Transverse colon (tissue), 4 donors: ENCODE data around the gene RNF150. TPM values are rescaled to one million over a fixed set of nuclear protein-coding genes. Genes with fewer than 3 reads are reported as not detected.
A peak's percentile ranks its signal among the peaks of the same experiment; 100 is the strongest.

Experiments used
- DNase-seq: peaks from one replicate; pipeline ENCODE4 v3.0.0-alpha.2; 2019
- H3K27ac ChIP-seq, 4 donors: fragments of 200-600 bp; sonication (generic); 2 replicates each; pipeline ENCODE4 v1.5.1; 2016 to 2018; ENCODE audit warnings: inconsistent platforms in 4 of 4
- H3K27me3 ChIP-seq: fragments of 200-600 bp; sonication (generic); 2 replicates; pipeline ENCODE4 v1.5.1; 2017; ENCODE audit warnings: inconsistent platforms
- H3K36me3 ChIP-seq, 4 donors: fragments of 200-600 bp; sonication (generic); 2 replicates each; pipeline ENCODE4 v1.5.1; 2017 to 2019; ENCODE audit warnings: inconsistent platforms in 4 of 4
- H3K4me1 ChIP-seq, 4 donors: fragments of 200-600 bp; sonication (generic); 2 replicates each; pipeline ENCODE4 v1.5.1; 2017 to 2020; ENCODE audit warnings: inconsistent platforms in 4 of 4
- H3K4me3 ChIP-seq, 4 donors: fragments of 200-600 bp; sonication (generic); 1 replicate in 1 of 4; 2 replicates in 3 of 4; pipeline versions ENCODE4 v1.5.1 to v1.6.1; 2017 to 2019; ENCODE audit warnings: inconsistent platforms in 4 of 4
- H3K9me3 ChIP-seq, 2 donors: fragments of 200-600 bp; sonication (generic); 2 replicates each; pipeline ENCODE4 v1.5.1; 2017 to 2019; ENCODE audit warnings: inconsistent platforms in 2 of 2
- EP300 ChIP-seq: sonication (generic); formaldehyde crosslinking; IDR thresholded peaks from one replicate; pipeline ENCODE4 v1.6.1; 2017; ENCODE audit warnings: antibody characterized with exemption, low read depth
- POLR2A ChIP-seq: fragments of 450-650 bp; IDR thresholded peaks from one replicate; pipeline ENCODE4 v1.6.1; 2016; ENCODE audit warnings: antibody characterized with exemption, mild to moderate bottlenecking, moderate library complexity
- POLR2AphosphoS5 ChIP-seq, 3 donors: sonication (generic); formaldehyde crosslinking; IDR thresholded peaks; one replicate each; pipeline ENCODE4 v1.6.1; 2016; ENCODE audit warnings: antibody characterized with exemption in 3 of 3
- WGBS, 2 donors: methylation state at CpG; one replicate each; pipeline ENCODE4 v1.1.5; 2018; ENCODE audit warnings: low coverage in 1 of 2; 5-methylcytosine and 5-hydroxymethylcytosine counted together
- in situ Hi-C, 4 donors: fragments of 200-750 bp; cut with MboI; loops; one replicate each; pipeline versions ENCODE4 v1.15.0 to v1.15.1; 2017; ENCODE audit warnings: low sequenced_read_pairs in 3 of 4, low pct_ligation_motif_present in 1 of 4, low pct_unique_long_range_greater_than_20kb in 1 of 4
- intact Hi-C: fragments of 100-400 bp; cut with DNase I; formaldehyde crosslinking; loops from one replicate; pipeline ENCODE4 v1.15.1; 2023; ENCODE audit warnings: low total_unique reads
- total RNA-seq, 4 donors: library from RNA; depleted of rRNA; stranded (reverse); fragments of >200 nt; gene quantifications; one replicate each; pipeline ENCODE4 v1.1.0, GENCODE V29; 2016
- TF ChIP-seq, protein P1 (sequence below), 5 experiments: fragments of 200-600 bp in 3 of 5; fragments of 450-650 bp in 2 of 5; sonication (generic) in 3 of 5; IDR thresholded peaks; 1 replicate in 2 of 5; 2 replicates in 3 of 5; pipeline ENCODE4 v1.5.1; 2016 to 2017; ENCODE audit warnings: antibody characterized with exemption in 5 of 5, inconsistent platforms in 3 of 5, mild to moderate bottlenecking in 2 of 5, moderate library complexity in 1 of 5

Gene RNF150
- total RNA-seq, 4 donors from 2014 or later = 2.8 to 15.3 (median 7.9) TPM

DNA sequence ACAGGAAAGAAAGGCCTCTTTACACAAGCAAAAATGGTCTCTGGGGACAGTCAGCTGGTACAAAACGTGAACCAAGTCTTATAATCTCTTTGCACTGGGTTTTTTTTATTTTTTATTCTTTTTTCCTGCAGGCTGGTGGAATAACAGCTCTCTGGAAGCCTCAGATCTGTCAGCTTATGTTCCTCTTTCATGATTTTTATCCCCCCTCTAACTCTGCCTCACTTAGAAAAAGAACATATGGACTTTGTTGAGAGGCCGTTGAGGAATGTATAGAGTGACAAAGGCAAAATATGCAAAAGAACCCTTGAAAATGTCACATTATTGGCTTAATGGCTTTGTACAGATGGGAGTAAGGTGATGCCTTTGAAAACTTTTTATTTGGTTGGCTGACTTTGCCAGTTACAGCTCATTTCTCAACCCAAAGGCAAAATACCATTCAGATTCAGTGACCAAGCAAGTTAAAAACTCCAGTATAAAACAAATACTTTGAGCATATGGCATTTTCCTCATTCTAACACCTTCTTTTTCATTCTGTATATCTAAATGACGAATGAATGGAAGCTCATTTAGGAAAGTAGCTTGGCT is 111.1 kb downstream of the RNF150 start:
- Histone ChIP-seq H3K27me3 (no peaks in the 10 kb centered on the region), H3K9me3 (no peaks in the 10 kb centered on the region), H3K4me3 (no peak overlapping the region), H3K4me1 (peaks cover 0 to 19% (median 5%) of the 10 kb centered on the region in 4 donors), H3K36me3 (no peaks in the 10 kb centered on the region), H3K27ac (peak overlapping the region in 3 of 4 donors; percentile 42 to 67 (median 55))
- in situ Hi-C loops = no loop called here
- 57 to 68% methylated on average over 2 to 3 of the region's 3 CpGs for WGBS, 2 donors
- DNase-seq = no peak
- TF ChIP-seq, protein P1, sequence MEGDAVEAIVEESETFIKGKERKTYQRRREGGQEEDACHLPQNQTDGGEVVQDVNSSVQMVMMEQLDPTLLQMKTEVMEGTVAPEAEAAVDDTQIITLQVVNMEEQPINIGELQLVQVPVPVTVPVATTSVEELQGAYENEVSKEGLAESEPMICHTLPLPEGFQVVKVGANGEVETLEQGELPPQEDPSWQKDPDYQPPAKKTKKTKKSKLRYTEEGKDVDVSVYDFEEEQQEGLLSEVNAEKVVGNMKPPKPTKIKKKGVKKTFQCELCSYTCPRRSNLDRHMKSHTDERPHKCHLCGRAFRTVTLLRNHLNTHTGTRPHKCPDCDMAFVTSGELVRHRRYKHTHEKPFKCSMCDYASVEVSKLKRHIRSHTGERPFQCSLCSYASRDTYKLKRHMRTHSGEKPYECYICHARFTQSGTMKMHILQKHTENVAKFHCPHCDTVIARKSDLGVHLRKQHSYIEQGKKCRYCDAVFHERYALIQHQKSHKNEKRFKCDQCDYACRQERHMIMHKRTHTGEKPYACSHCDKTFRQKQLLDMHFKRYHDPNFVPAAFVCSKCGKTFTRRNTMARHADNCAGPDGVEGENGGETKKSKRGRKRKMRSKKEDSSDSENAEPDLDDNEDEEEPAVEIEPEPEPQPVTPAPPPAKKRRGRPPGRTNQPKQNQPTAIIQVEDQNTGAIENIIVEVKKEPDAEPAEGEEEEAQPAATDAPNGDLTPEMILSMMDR (IDR thresholded peaks at IDR 0.05) = no peak
- TF ChIP-seq EP300 (no peak), POLR2AphosphoS5 (IDR thresholded peaks at IDR 0.05) (no peak), POLR2A (no peak)
- intact Hi-C loops = no loop called here

DNA sequence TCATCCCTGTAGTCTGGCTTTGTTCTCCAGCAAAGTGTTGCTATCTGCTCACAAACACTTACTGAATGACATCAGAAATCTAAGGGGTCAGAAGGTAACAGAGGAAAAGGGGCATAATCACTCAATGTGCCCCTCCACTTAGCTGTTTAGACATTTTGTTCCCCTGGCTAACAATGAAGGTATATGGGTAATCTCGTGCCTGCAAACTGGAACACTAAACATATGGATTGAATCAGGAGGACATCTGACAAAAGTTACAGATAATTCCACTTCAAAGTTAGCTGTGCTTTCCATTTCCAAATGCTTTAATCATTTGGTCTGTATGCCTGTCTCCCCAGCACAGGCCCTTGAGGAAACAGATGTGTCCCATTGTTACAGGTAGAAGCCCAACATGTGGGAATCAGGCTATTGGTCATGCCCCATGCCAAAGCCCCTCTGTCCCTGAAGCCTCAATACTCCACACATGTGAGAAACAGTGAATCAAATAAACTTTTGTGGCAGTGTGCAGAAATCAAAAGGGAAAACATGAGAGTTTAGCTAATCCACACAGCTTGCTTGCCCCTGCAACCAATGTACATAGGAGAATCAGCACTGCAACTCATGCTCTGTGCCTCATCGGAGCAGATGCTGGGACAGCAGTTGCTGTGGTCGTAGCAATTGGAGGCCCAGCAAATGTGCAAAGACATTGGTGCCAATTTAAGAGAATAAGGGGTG is 111.7 kb downstream of the RNF150 start:
- Histone ChIP-seq H3K4me1 (peaks cover 0 to 19% (median 5%) of the 10 kb centered on the region in 4 donors), H3K9me3 (no peaks in the 10 kb centered on the region), H3K27ac (peak overlapping the region; percentile 42 to 67 (median 52)), H3K27me3 (no peaks in the 10 kb centered on the region), H3K36me3 (no peaks in the 10 kb centered on the region), H3K4me3 (no peak overlapping the region)
- intact Hi-C loops (no loop called here), in situ Hi-C loops (no loop called here)
- DNase-seq = no peak
- whole genome bisulfite sequencing, 2 donors = 67 to 83% methylated on average over 1 to 3 of the region's 3 CpGs
- TF ChIP-seq EP300 (no peak), POLR2A (no peak)

DNA sequence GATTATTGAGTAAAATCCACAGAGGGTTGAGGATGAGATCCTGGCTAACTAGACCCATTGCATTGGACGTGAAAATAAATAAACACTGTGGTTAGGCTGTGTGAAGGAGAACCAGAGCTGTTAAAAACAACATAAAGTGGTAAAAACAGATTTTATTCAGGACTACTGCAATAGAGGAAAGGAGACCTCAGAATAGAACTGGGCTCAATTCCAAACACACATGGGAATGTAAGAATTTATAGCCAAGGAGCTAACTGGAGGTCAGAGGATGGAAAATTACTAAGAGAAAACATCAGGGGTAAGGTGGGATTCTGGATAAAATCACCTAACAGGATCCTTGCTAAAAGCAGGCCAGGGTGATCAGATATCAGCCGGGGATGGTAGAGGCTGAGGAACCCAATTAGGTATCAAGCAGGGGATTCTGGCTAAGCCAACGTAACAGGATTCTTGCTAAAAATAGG is 112.4 kb downstream of the RNF150 start:
- in situ Hi-C loops (no loop called here), intact Hi-C loops (no loop called here)
- Histone ChIP-seq H3K4me1 (peaks cover 0 to 19% (median 5%) of the 10 kb centered on the region in 4 donors), H3K27ac (peak overlapping the region; percentile 42 to 67 (median 52)), H3K4me3 (no peak overlapping the region), H3K9me3 (no peaks in the 10 kb centered on the region), H3K27me3 (no peaks in the 10 kb centered on the region), H3K36me3 (no peaks in the 10 kb centered on the region)
- 50 to 53% methylated on average over 3 of the region's 3 CpGs for WGBS, 2 donors
- no peak for DNase-seq
- no peak for TF ChIP-seq EP300
- TF ChIP-seq, protein P1 (IDR thresholded peaks at IDR 0.05) = no peak
- no peak for TF ChIP-seq POLR2A
- no peak for TF ChIP-seq POLR2AphosphoS5 (IDR thresholded peaks at IDR 0.05)

DNA sequence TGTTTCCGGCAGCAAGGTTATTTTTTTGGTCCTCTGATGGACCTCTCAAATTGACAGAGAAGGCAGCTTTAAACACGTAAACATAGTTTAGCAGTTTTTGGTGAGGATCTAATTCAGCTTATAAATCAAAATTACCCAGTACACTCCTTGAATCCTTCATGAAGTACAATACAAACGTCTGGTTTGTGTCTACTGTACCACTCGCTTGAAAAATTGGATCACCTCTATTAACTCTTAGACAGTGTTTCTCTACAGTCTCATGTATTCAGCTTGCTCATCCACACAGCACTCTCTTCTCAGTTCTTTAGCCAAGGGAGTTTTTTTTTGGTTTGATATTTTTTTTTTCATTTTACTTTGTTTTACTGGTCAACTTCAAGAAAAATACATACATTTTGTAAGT is 113.5 kb downstream of the RNF150 start:
- H3K4me1 ChIP-seq = peaks cover 0 to 19% (median 5%) of the 10 kb centered on the region in 4 donors
- H3K9me3 ChIP-seq = no peaks in the 10 kb centered on the region
- no peak for TF ChIP-seq POLR2A
- TF ChIP-seq, protein P1 (IDR thresholded peaks at IDR 0.05) = no peak
- TF ChIP-seq POLR2AphosphoS5 (IDR thresholded peaks at IDR 0.05) = no peak
- TF ChIP-seq EP300 = no peak
- WGBS, 2 donors = 59 to 63% methylated on average over 4 of the region's 4 CpGs
- H3K27ac ChIP-seq = peak overlapping the region in 3 of 4 donors; percentile 42 to 67 (median 55)
- in situ Hi-C loops (no loop called here), intact Hi-C loops (no loop called here)
- H3K27me3 ChIP-seq = no peaks in the 10 kb centered on the region
- H3K36me3 ChIP-seq = no peaks in the 10 kb centered on the region
- no peak overlapping the region for H3K4me3 ChIP-seq
- no peak for DNase-seq
